Stimulated activated naive CD4-positive, alpha-beta T cell treated with Interleukin-2 at 50 U/mL for 16 hours (primary cell): ENCODE measurements around the gene C19orf12.
"Not testable (repeated sequence)": the region's sequence is repeated elsewhere in the genome, so short reads cannot be mapped to it uniquely, and the experiment has no call there.

Experiments
- DNase-seq: peaks from one replicate; lab custom pipeline; 2025; lab: John Stamatoyannopoulos, UW

Gene C19orf12

DNA sequence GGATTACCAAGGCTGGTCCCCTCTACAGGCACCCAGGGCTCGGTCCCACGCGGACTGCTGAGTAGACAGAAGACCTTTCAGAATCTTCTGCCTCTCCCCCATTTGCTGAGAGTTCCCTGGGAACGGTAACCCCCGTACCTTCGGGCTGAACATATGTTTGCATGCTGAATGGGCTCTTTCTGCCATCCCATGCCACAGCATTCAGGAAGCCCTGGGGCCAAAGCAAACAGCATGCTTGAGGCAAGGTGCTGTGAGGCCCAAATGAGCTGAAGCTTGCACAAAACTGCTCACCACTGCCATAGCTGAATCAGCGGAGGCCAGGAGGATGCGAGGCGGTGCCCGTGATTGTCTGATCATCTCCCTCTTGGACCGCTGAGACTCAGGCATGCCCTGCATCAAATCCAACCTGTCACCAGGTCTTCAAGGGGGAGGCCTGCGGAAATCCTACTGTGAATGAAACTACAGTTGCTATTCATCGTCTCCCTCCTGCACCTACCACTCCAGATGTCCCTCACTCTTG is 16.3 kb upstream of the C19orf12 start:
- DNase-seq: no peak

DNA sequence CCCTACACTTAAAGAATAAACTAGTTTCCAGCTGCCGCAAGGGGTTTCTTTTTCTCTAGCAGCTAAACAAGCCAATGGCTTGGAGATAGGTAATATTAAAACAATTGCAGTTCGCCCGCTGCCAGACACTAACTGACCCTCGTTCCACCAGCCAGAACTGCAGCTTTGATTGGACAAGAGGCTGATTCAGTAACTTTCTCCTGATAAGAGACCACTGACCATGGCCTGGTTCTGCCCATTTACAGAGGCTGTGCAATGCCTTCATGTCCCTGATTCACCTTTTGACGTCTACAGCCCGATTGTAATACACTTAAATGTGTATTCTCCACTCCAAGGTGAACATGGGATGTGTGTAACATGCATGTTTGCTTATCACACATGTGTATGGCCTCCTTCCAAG is 12.8 kb upstream of the C19orf12 start:
- DNase-seq: no peak

DNA sequence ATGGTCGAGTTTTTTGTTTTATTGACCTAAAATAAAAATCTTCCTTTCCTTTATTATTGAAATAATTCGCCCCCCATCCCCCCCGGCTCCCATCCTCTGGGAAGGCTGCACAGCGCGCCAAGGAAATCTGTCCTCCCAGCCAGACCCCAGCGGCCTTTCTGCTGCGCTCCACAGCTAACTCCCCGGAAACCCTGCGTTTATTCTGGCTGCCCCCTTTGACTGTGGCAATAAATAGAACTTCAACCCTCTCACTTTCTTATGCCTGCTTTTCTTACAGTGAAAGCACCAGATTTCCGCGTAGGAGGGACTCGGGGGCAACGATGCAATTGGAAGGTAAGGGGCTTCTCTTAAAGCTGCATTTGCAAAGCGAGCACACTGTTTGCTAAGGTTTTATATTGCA is 9.7 kb upstream of the C19orf12 start:
- DNase-seq: no peak

DNA sequence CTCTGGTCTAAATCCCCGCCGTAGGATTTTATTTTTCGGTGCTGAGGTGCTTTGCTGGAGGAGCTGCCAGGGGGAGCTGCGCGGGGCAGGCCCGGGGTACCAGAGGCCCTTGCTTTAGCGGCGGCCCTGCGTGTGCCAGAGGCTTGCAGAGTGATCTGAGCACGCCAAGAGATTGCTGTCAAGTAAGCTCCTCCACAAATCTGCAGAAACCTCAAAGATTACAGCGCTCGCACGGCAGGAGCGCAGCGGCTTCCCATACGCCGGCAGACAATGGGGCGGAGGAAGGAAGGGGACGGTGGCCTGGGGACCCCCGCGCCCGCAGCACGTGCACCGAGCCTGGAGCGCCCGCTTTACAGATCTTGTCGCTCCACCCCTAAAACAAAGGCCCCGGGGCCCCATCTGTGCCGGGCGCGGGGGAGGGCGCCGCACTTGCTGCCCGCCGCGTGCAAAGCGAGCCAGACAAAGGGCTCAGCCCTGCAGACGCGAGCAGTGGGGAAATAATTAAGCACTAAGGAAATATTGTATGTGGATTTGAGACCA is 9.1 kb upstream of the C19orf12 start:
- DNase-seq: no peak

DNA sequence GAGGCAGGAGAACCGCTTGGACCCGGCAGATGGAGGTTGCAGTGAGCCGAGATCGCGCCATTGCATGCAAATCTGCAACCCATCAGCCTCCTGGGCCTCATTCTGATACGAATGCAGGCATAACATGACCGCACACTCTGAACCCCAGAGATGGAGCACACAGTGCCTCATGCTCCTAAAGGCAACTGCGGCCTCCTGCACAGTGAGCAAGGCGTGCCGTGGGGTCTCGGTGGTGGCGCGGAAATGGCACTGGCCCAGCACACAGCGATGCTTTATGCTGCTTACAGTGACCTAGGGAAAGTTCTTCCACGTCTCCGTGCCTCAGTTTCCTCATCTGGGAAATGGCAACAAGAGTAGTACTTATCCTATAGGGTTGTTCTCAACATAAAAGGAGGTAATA is 2.0 kb upstream of the C19orf12 start:
- no peak for DNase-seq

DNA sequence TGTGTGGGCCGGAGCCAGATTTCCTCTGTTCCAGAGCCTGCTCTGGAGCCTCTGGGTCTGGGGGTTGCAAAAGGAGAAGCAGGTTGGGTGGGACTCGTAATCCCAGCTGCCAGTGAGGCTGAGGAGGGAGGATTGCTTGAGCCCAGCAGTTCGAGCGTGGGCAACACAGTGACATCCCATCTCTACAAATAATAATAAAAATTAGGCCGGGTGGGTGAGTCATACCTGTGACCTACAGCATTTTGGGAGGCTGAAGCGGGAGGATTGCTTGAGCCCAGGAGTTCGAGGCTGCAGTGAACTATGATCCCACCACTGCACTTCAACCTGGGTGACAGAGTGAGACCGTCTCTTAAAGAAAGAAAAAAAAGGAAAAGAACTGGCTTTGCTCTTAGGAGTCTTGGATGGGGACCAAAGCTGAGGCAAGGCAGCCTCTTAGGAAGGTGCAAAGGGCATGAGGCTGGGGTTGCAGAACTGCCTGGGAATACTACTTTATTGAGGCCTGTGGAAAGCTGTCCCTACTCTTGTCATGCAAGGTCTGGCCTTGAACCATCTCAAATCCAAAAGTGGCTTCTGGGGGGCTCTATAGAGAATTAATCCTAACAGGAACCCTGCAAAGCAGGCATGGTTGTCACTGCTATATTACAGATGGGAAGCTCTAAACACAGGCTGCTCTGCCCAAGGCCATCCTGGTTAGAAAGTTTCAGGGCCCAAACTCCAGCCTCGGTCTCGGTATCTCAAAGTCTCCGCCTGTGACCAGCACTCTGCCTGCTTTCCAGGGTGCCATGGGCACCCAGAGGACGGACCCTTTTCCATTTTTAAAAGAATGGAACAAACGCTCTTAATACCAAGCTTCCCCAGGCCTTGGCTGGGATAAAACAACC is 880 bp upstream of the C19orf12 start:
- DNase-seq: no peak

DNA sequence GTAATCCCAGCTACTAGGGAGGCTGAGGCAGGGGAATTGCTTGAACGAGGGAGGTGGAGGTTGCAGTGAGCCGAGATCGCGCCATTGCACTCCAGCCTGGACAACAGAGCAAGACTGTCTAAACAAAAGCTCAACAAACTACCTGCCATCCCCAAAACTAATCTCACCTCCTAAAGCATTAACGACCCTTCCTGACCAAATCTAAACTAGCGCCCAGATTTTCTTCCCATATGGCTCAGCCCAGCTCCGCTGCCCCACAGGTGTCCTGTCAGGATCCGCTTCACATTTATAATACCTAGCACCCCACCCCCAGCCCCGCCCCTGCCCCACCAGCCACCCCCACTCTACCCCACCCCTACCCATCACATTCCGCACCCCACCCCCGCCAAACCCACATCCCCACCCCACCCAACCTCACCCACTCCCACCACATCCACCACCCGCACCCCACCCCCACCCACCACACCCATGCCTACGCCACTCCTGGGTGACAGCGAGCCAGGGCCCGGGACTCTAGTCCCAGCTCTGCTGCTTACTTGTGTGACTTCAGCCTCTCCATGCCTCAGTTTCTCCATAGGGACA is 599 bp downstream of the C19orf12 start:
- peak; percentile 59 for DNase-seq

DNA sequence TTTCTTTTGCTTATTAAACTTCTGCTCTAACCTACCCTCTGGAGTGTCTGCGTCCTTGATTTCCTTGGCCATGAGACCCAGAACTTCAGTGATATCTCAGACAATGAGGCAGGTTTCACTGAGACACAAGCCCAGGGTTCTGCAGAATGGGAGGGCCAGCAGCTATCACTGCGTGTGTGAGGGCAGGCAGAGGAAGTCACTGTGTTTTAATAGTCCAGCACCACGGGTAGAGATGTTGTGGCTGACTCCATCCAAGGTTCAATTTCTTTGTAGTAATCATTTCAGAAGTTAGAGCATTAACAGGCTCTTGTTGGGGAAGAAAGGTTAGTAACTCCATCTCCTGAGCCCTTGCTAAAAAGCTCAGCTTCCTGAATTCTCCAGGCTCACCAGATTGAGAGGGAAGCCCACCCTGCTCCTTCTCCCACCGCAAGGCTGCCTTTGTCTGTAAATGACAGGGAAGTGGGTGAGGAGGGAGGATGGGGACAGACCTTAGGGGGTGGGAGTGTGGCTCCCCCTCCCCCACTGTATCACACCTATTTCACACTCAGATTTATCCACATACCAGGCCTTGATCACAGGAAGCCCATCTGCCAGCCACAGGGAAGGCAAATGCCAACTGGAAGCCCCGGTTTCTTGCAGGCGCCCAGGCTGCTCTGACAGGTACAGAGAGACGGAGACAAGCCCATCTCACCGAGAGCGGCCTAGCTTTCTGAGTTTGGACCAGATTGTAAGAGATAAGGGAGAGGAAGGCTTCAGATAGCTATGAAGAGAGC is 2.1 kb downstream of the C19orf12 start:
- no peak for DNase-seq

DNA sequence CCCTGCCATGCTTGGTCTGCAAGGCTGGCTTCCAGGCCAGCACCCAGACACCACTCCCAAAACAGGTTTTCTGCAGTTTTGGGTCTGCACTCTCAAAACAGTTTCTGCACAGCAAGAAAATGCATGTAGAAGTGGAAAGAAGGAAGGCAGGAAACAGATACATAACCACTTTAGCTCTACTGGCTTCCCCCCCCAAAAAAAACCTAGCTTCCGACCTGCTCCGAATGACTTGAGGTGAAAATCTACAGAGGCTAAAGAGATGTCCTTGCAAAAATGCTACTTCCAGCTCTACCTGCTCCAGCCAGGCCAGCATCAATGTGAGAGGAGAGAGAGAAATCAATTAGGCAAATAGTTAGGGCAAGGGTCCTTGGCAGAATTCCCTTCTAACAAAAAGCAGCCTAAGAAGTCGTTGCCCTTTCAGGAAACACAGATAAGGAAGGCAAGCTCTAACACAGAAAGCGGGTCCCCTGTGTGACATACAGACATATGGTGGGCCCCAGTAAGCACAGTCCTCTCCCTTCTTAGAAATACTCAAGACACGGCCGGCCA is 3.4 kb downstream of the C19orf12 start:
- DNase-seq: no peak

DNA sequence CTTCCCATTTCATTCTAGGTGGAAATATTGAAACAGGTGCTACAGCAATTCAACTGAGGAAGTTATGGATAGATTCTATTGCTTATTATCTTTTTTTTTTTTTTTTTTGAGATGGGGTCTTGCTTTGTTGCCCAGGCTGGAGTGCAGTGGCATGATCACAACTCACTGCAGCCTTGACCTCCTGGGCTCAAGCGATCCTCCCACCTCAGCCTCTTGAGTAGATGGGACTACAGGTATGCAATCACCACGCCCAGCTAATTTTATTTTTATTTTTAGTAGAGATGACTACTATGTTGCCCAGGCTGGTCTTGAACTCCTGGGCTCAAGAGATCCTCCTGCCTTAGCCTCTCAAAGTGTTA is 5.6 kb downstream of the C19orf12 start:
- not testable (repeated sequence) for DNase-seq

DNA sequence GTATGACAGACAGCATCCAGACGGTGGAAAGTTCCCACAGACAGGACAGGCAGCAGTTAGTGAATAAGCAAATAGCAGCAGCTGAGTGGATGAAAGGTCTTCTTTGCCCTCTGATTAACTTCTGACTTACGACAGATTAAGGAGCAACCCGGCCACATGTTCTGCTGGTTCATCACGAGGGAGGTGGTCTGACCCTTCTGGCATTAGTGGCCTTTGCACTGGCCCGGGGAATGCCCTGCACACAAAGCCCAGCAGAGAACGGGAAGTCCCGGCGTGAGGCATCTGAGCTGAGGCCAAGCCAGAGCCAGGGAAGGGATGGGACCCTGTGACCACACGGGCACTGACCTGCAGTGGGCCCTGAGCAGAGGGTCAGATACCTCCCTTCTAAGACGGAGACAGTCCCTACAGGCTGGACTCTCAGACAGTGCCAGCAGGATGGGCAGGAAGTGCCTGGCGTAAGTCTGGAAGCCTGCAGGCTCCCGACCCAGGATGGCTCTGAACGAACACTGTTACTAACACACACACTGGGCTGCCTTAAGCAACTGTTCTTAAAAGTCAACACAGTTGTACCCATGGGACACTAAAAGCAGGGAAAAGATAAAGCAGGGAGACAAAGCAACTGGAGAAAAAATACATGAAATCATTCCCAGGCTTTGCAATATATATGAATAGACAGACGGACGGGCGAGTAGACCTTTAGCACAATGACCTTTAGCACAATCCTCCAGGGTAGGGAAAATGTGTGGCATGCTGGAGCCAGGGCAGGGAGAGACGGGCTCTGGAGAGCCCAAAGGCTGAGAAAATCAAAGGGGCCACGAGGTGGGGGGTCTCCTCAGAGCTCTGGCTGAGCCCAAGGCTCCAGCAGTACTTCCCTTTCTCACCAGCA is 6.3 kb downstream of the C19orf12 start:
- DNase-seq: no peak

DNA sequence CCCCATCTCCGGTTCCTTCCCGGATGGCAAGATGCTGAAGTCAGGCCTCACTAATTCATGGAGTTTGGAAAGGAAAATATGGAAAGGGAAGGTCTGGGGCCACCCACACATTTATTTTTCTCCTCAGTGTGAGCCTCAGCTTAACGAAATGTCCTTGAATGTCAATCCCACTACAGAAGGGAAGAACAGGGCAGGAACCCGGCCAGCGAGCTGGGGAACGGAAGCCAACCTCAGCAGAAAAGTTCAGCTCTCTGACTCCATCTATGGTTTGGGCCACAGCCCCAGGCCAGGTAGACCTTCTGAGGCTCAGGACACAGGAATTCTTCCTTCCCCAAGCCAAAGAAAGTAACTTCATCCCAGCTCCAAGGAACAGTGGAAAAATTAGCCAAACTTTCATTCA is 8.4 kb downstream of the C19orf12 start:
- DNase-seq: no peak

DNA sequence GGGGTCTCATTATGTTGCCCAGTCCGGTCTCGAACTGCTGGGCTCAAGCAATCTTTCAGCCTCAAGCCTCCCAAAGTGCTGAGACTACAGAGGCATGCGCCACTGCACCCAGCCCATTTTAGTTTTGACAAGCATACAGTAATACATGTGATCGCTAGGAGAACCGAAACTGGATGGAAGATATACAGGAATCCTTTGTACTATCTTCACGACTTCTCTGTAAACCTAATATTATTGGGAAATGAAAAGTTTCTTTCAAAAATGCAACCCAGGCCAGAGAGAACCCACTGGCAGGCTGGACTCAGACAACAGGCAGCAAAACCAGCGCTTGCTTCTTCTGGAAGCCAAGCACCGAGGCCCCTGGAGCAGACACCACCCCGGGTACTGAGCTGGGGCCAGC is 9.4 kb downstream of the C19orf12 start:
- no peak for DNase-seq

DNA sequence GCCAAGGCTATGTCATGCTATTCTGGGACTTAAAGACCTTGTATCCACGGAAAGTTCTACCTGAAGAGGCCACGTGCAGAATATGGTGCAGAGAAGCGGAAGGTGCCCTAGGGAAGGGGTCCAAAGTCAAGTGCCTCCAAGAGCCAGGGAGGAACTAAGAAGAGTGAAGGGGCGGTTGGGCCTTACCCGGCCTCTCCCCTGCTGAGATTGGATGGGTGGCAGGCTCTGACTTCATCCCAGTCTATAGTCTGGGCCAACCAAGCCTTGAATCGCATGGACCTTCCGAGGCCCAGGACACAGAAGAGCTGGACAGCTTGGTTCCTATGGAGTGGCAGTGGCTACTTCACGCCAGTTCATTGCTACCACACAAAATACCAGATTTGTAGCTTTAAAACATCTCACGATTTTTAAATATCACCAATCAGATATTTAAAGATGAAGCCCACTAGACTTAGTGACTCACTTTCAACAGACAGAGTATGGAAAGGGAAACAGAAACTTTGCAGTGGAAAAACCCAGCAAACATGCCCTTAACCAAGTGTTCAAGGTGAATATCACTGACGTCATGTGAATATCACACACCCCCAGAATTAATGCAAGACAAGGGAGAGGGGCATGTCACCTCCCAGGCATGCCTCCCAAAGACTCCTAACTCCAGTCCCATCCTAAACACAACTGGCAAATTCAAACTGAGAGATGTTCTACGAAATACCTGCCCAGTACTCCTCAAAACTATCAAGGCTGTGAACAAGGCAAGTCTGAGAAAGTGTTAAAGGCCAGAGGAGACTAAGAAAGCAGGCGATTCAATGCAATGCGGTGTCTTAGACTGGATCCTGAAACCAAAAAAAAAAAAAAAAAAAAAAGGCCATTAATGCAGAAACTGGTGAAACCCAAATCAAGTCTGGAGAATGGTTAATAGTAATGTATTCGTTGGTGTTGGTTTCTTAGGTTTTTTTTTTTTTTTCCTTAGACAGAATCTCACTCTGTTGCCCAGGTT is 10.2 kb downstream of the C19orf12 start:
- DNase-seq: no peak

DNA sequence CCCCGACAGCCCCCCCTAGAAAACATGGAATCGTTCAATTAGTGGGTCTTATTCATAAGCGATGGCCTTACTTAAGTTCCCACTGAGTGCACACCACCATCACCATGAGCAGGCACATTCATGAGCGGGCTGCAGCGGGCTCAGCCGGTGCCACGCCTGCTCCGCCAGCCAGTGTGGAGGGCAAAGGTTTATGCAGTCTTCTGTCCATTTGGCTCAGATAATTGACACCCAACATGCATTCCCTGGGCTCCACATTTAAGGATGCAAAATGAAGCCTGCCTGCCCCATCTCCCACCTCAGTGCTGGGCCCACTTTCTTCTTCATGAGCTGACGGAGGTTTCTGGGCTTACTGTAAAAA is 12.1 kb downstream of the C19orf12 start:
- DNase-seq: no peak

DNA sequence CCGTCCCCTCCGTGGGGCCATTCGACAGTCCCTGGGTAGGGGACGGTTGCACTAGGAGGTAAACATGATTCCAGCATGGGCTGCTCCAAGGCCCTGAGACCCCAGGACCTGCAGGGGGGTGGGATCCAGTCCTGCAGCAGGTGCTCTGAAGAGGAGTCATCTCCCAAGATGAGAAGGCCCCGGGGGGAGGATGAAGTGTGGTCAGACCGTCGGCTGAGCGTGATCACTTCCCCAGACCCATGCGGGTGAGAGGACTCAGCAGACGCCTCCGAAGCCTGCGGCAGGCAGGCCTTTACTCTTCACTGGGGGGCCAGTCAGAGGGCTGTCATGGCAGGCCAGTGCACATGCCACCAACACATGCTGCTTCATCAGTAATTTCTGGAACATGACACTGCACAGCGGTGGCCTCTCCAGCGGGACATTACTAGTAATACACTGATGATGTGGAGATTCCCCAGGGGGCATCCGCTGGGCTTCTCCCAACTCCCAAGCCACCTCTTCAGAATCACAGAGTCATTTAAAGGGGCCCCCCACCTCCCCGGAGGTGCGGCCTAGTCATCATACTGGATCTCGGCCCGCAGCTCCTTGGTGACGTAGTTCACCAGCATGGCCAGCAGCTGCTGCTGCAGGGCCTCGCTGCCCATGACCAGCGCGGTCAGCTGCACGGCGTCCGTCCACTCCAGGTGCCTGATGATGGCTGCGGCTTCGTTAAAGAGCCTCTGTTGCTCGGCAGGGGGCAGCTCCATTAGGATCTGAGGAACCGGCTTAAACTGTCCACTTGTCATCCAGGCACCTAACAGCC is 12.7 kb downstream of the C19orf12 start:
- DNase-seq: no peak

DNA sequence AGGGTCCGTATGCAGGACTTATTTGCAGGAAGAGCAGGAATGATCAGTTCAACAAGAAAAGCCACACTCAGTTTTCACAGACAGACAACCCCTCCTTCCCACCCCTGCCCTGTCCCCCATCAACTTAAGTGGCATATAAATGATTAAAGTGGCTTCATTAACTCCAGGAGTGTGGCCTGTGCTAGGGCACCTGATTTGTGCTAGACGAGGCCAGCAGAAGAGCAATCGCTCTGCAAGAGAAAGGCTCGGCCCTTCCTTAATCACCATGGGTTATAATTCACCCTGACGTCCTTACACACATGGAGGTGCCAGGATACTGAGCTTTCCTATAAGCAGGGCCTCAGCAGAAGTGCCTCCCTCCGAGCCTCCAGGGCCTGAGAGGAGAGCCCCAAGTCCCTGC is 14.6 kb downstream of the C19orf12 start:
- DNase-seq: no peak

DNA sequence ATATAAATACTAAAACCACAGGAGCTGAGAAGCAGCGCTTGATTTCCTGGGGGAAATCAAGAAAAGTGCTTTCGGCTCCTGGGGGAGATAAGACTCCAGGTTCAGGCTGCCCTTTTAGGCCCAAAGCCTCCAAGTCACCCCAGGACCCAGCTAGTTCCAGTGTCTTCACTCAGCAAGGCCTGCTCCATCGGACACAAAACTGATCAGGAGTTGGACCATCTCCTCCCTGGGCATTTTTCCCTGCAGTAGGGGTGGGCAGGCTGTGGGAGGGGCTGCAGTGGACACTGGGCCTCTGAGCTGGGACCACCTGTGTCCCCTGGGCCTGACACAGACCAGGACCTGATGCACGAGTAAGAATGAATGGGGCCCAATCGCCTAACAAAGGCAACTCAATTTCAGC is 15.2 kb downstream of the C19orf12 start:
- DNase-seq: no peak
